Keratinocyte (primary cell): ENCODE data around the gene REXO1. TPM values are rescaled to one million over a fixed set of nuclear protein-coding genes. Genes with fewer than 3 reads are reported as not detected.

Experiments used
- DNase-seq: peaks from one replicate; pipeline ENCODE4 v3.0.0-alpha.2; 2011; ENCODE audit warnings: low read depth, missing footprints, low spot score
- FAIRE-seq: peaks from 2 replicates; lab custom pipeline; 2011; peaks lifted over from hg19 to GRCh38; lab: Jason Lieb, UNC
- H2AFZ ChIP-seq: 2 replicates; pipeline ENCODE4 v1.6.0; 2012; ENCODE audit warnings: low read length, control low read depth, inconsistent platforms; ENCODE audit not compliant: control insufficient read depth
- H3K27ac ChIP-seq: 2 replicates; pipeline ENCODE4 v1.5.1; 2011; ENCODE audit warnings: low read length; ENCODE audit not compliant: control insufficient read depth, insufficient read depth
- H3K27me3 ChIP-seq: 3 replicates; pipeline ENCODE4 v1.6.0; 2011; ENCODE audit warnings: low read length; ENCODE audit not compliant: control insufficient read depth, insufficient read depth; ENCODE audit errors: extremely low read depth
- H3K36me3 ChIP-seq, 2 experiments: 2 replicates in 1 of 2; 3 replicates in 1 of 2; pipeline ENCODE4 v1.5.1; 2011; ENCODE audit warnings: low read length in 2 of 2, mild to moderate bottlenecking in 1 of 2; ENCODE audit not compliant: control insufficient read depth in 2 of 2, insufficient read depth in 2 of 2; ENCODE audit errors: extremely low read depth in 1 of 2
- H3K4me1 ChIP-seq: 3 replicates; pipeline ENCODE4 v1.5.1; 2011; ENCODE audit warnings: low read length; ENCODE audit not compliant: control insufficient read depth, insufficient read depth; ENCODE audit errors: extremely low read depth
- H3K4me2 ChIP-seq: 3 replicates; pipeline ENCODE4 v1.6.0; 2011; ENCODE audit warnings: low read depth, low read length; ENCODE audit not compliant: control insufficient read depth, insufficient read depth; ENCODE audit errors: extremely low read depth
- H3K4me3 ChIP-seq, 3 experiments: fragments of 200-600 bp in 1 of 3; sonication (generic) in 1 of 3; 2 replicates in 2 of 3; 3 replicates in 1 of 3; pipeline ENCODE4 v1.5.1; 2011 to 2016; ENCODE audit warnings: low read length in 3 of 3, mild to moderate bottlenecking in 3 of 3, control low read depth in 2 of 3, inconsistent platforms in 1 of 3, low read depth in 1 of 3, mixed read lengths in 1 of 3, mixed run types in 1 of 3, moderate library complexity in 1 of 3; ENCODE audit not compliant: control insufficient read depth in 2 of 3, insufficient read depth in 2 of 3; ENCODE audit errors: extremely low read depth in 1 of 3
- H3K79me2 ChIP-seq: 2 replicates; pipeline ENCODE4 v1.6.0; 2012; ENCODE audit warnings: low read length; ENCODE audit not compliant: control insufficient read depth, insufficient read depth
- H3K9ac ChIP-seq: 3 replicates; pipeline ENCODE4 v1.6.0; 2011; ENCODE audit warnings: low read length; ENCODE audit not compliant: control insufficient read depth, insufficient read depth; ENCODE audit errors: extremely low read depth
- H3K9me1 ChIP-seq: 3 replicates; pipeline ENCODE4 v1.6.0; 2011; ENCODE audit warnings: low read length; ENCODE audit not compliant: control insufficient read depth, insufficient read depth; ENCODE audit errors: extremely low read depth
- H3K9me3 ChIP-seq: 2 replicates; pipeline ENCODE4 v1.5.1; 2012; ENCODE audit warnings: low read depth, low read length; ENCODE audit not compliant: control insufficient read depth
- H4K20me1 ChIP-seq: 3 replicates; pipeline ENCODE4 v1.6.0; 2011; ENCODE audit warnings: low read length; ENCODE audit not compliant: control insufficient read depth, insufficient read depth; ENCODE audit errors: extremely low read depth
- CTCF ChIP-seq, 3 experiments: IDR thresholded peaks in 1 of 3; conservative IDR thresholded peaks in 1 of 3; optimal IDR thresholded peaks in 1 of 3; 2 replicates in 2 of 3; 3 replicates in 1 of 3; pipeline versions ENCODE3 to v1.5.1; 2011; ENCODE audit warnings: low read length in 3 of 3, mild to moderate bottlenecking in 3 of 3, moderate library complexity in 2 of 3, control low read depth in 1 of 3, inconsistent platforms in 1 of 3; ENCODE audit not compliant: insufficient read depth in 2 of 3; ENCODE audit errors: extremely low read depth in 1 of 3
- EZH2 ChIP-seq: IDR thresholded peaks from one replicate; pipeline ENCODE4 v1.6.1; 2012; ENCODE audit warnings: inconsistent platforms, mild to moderate bottlenecking, low read length, moderate library complexity
- dilution Hi-C: fragments of 300-500 bp; cut with MboI; formaldehyde crosslinking; loops from one replicate; pipeline ENCODE4 v1.7.0; 2020; ENCODE audit warnings: low sequenced_read_pairs; ENCODE audit not compliant: extremely low pct_ligation_motif_present
- polyA plus RNA-seq, 5 experiments: library from polyadenylated mRNA; depleted of rRNA in 3 of 5; stranded (reverse) in 3 of 5; stranded (forward) in 1 of 5; unstranded in 1 of 5; fragments of >200 nt; gene quantifications; 1 replicate in 1 of 5; 2 replicates in 3 of 5; 3 replicates in 1 of 5; pipeline versions ENCODE4 v1.2.1 to v1.2.3, GENCODE V29; 2011 to 2012; ENCODE audit warnings: missing spikeins in 2 of 5, low read depth in 1 of 5, low replicate concordance in 1 of 5

The REXO1 gene
- polyA plus RNA-seq, 1 donor (not counting 4 experiments of a cell fraction or from before 2014, with no cell fraction given) = 6.1 TPM

- peak overlapping the region; percentile 92 for H3K4me2 ChIP-seq
- FAIRE-seq = no peak
- no peak for TF ChIP-seq CTCF (optimal IDR thresholded peaks at IDR 0.05 in 1 of 3, IDR thresholded peaks at IDR 0.05 in 1 of 3, conservative IDR thresholded peaks at IDR 0.05 in 1 of 3; ENCODE audit: extremely low read depth in 1 of 3, insufficient read depth in 2 of 3, low read length in 3 of 3)
- no peak for TF ChIP-seq EZH2
- dilution Hi-C loops = no loop called here
- peak overlapping the region; percentile 57 for H3K27ac ChIP-seq
- no peaks in the 10 kb centered on the region for H3K9me1 ChIP-seq
- peak overlapping the region; percentile 84 for H3K9ac ChIP-seq
- peaks cover 20% of the 10 kb centered on the region for H4K20me1 ChIP-seq
- peak overlapping the region; percentile 76 to 92 (median 88) for H3K4me3 ChIP-seq
- H3K4me1 ChIP-seq = peaks cover 54% of the 10 kb centered on the region
- no peak for DNase-seq
- peaks cover 71% of the 10 kb centered on the region for H3K79me2 ChIP-seq
- H3K36me3 ChIP-seq = no peaks in the 10 kb centered on the region
- no peaks in the 10 kb centered on the region for H3K9me3 ChIP-seq
- no peaks in the 10 kb centered on the region for H3K27me3 ChIP-seq
- no peak overlapping the region for H2AFZ ChIP-seq
Observed at GRCh38 chr19:1860042-1860775, 11.9 kb upstream of the REXO1 start.

DNA sequence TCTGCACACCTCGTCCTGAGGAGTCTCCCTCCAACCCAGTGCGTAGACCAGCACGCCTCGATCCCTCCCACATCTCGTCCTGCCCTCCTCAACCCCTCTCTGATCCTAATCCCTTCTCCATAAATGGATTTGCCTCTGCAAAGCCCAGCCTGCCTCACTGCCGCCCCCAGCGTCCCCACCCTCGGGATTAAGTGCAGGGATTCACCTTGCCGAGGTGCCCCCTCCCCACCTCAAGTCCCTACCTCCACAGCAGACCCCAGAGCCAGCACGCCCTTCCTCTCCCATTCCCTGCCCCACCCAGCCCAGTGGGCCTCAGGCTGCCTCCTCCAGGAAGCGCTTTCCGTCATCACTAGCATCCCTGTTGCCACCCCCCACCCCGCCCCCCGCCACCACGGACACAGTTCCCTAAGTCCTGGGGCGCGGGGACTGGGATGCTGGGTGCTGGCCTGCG is 11.1 kb upstream of the REXO1 start:
- DNase-seq = no peak
- peak overlapping the region; percentile 15 for H3K9ac ChIP-seq
- FAIRE-seq = no peak
- peak overlapping the region in 2 of 3 experiments; percentile 88 to 92 for H3K4me3 ChIP-seq
- no peaks in the 10 kb centered on the region for H3K27me3 ChIP-seq
- H4K20me1 ChIP-seq = peaks cover 20% of the 10 kb centered on the region
- H2AFZ ChIP-seq = no peak overlapping the region
- TF ChIP-seq EZH2 (no peak), CTCF (optimal IDR thresholded peaks at IDR 0.05 in 1 of 3, IDR thresholded peaks at IDR 0.05 in 1 of 3, conservative IDR thresholded peaks at IDR 0.05 in 1 of 3; ENCODE audit: extremely low read depth in 1 of 3, insufficient read depth in 2 of 3, low read length in 3 of 3) (no peak)
- dilution Hi-C loops = no loop called here
- H3K27ac ChIP-seq = peak overlapping the region; percentile 17
- H3K36me3 ChIP-seq = no peaks in the 10 kb centered on the region
- peaks cover 79% of the 10 kb centered on the region for H3K79me2 ChIP-seq
- no peaks in the 10 kb centered on the region for H3K9me1 ChIP-seq
- H3K4me1 ChIP-seq = peaks cover 59% of the 10 kb centered on the region
- H3K4me2 ChIP-seq = peak overlapping the region; percentile 92
- no peaks in the 10 kb centered on the region for H3K9me3 ChIP-seq
